Central memory CD4-positive, alpha-beta T cell (primary cell): ENCODE measurements around the gene ILRUN.
"Not testable (repeated sequence)": the region's sequence is repeated elsewhere in the genome, so short reads cannot be mapped to it uniquely, and the experiment has no call there.

Source experiments
- DNase-seq: peaks from one replicate; pipeline ENCODE4 v3.0.0; 2022
- total RNA-seq, 3 experiments: gene quantifications; one replicate each; lab custom pipeline; 2026; lab: John Stamatoyannopoulos, UW

Gene ILRUN
- total RNA-seq = 91.3 to 199 (median 144) reads per million in 3 experiments

GRCh38 chr6:34696739-34697543, at the start of gene ILRUN:
Gene ILRUN, minus strand, starts transcription at chr6:34696767. Its CDS starts 164 bp downstream, at chr6:34696603.
- DNase-seq = peak; percentile 90

DNA sequence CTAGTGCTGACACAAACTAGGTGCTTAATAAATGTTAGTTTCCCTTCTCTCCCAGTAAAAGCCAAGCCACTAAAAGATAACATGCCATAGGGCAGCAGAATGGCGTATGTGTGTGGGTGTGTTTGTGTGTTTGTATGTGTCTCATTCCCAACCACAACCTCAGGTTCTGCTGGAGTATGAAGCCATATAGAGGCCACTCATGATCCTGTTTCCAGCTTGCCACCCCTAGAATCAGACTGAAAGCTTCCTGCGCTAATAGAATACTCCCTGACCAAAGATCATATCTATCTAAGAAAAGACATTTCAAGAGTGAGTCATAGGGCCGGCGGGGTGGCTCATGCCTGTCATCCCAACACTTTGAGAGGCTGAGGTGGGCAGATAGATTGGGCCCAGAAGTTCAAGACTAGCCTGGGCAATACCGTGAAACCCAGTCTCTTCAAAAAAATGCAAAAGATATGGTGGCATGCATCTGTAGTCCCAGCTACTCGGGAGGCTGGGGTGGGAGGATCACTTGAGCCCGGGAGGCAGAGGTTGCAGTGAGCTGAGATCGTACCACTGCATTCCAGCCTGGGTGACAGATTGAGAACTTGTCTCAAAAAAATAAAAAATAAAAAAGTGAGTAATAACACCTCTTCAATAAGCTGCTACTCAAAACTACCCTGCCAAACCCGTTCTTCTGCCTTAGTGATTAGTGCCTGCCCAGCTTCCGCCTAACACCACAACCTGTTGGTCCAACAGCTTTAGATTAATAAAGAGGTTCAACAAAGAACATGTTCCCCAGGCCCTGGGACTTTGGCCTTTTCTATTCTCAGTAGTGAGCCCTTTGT, 48.9 kb upstream of the ILRUN start:
- DNase-seq = no peak

DNA sequence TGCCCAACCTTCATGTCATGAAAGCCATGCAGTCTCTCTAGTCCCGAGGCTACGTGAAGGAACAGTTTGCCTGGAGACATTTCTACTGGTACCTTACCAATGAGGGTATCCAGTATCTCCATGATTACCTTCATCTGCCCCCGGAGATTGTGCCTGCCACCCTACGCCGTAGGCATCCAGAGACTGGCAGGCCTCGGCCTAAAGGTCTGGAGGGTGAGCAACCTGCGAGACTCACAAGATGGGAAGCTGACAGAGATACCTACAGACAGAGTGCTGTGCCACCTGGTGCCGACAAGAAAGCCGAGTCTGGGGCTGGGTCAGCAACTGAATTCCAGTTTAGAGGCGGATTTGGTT, 47.7 kb upstream of the ILRUN start:
- not testable (repeated sequence) for DNase-seq

DNA sequence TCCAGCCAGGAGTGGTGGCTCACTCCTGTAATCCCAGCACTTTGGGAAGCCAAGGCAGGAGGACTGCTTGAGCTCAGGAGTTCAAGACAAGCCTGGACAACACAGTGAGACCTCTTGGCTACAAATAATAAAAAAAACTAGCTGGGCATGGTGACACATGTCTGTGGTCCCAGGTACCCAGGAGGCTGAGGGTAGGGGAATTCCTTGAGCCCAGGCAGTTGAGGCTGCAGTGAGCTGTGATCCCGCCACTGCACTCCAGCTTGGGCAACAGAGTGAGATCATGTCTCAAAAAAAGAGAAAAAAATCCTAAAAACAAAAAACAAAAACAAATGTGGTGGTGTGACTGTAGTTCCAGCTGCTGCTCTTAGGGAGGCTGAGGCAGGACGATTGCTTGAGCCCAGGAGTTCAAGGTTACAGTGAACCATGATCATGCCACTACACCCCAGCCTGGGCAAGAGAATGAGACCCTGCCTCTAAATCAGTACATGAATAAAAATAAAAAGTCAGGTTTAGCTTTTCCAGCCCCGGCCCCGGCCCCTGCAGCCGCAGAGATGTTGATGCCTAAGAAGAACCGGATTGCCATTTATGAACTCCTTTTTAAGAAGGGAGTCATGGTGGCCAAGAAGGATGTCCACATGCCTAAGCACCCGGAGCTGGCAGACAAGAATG, 47.2 kb upstream of the ILRUN start:
- no peak for DNase-seq

- no peak for DNase-seq
Observed at GRCh38 chr6:34742094-34742493, 45.5 kb upstream of the ILRUN start.

GRCh38 chr6:34736823-34737222, 40.3 kb upstream of the ILRUN start:
- no peak for DNase-seq

DNA sequence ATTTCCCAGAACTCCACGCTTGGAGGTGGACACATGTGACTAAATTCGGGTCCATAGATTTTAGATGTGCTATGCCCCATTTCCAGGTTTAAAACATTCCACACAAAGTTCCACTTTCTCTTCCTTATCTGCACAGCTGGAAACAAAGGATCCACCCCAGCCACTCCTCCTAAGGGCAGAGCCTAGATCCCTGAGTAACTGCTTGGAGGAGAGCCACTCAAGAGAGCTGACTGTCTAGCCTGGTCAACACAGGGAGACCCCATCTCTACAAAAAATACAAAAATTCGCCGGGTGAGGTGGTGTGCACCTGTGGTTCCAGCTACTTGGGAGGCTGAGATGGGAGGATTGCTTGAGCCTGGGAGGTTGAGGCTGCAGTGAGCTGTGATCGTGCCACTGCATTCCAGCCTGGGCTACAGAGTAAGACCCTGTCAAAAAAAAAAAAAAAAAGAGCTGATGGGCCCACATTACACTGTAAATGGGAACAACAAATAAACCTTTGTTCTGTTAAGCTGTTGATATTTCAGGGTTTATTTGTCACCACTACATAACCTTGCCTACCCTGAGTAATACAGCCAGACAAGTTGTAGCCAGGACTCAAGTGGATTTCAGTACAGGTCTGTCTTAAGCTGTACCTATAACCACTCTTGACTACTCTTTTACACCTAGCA, 35.0 kb upstream of the ILRUN start:
- DNase-seq = no peak

DNA sequence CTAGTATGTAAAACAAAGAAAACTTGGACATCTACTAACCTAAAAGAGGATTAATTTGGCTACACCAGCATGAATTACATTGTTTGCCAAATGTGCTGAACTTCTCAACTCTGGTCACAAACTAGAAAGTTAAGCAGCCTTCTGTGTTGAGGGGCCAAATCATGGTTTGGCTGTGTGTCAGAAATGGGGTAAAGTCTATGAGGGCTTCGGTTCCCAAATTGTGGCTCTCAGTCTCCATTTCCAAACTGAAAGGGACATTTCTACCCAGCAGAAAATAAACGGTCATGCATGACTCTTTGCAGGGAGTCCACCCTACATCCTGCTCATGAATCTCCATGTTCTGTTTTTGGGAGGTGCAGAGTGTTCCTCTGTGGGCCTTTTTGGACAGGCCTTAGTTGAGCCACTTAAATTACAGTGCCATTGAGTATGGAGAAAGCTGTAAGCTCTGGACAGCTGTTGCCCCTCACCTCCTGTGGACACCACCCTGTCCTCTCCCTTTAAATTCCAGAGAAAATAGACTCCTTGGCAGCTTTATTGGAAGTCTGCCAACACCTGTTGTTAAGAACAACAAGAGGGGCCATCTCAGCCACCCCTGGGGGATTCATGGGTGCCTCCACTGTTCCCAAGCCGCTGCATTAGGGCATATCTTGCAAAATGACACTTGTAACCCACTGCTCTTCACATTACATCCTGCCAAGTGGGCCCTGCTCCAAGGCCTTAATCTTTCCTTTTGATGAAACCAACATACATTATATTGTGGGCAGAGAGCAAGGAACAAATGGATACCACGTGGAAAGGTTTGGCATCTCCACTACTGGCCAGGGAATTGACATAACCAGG, 33.3 kb upstream of the ILRUN start:
- no peak for DNase-seq

DNA sequence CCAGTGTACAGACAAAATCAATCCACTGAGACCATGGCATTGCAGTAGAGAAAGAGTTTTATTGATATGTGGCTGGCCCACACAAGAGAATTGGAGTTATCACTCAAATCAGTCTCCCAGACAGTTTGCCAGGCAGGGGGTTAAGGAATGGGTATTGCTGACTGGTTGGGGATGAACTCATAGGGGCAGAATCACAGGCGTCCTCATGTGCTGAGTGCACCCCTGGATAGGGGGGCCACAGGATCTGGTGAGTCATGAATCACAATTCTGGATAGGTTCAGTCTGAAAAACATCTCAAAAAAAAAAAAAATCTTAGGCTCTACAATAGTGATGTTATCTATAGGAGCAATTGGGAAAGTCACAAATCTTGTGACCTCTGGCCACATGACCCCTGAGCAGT, 29.5 kb upstream of the ILRUN start:
- no peak for DNase-seq

DNA sequence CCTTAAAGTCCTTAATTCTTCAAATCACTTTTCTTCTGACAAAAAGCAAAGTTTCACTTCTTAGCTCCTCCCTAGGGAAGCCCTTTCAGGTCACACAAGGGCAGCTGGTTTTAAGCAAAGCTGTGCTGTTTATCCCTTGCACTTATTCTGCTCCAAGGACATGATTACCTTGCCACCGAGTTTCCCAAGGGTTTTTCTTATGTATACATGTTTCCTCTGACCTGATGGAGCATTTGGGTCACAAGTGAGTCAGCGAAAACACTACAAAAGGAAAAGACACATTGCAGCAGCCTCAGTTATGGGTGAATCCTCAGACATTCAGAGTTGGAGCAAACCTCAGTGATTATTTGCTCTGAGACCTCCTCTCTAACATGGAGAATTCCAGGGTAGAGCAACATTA, 26.6 kb upstream of the ILRUN start:
- no peak for DNase-seq

DNA sequence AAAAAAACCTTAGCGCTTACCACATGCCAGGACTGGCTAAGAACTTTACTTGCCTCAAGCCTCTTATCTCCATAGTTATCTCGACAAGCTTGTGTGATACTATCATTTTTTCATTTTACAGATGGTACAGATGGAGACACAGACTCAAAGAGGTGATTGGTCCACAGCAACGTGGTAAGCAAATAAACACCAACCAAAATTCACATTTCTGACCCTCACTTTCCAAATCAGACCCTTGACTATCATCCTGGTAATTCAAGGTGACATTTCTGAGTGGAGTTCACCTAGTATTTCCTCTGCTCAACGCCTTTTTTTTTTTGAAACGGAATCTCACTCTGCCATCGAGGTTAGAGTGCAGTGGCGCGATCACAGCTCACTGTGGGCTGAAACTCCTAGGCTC, 25.9 kb upstream of the ILRUN start:
- no peak for DNase-seq

DNA sequence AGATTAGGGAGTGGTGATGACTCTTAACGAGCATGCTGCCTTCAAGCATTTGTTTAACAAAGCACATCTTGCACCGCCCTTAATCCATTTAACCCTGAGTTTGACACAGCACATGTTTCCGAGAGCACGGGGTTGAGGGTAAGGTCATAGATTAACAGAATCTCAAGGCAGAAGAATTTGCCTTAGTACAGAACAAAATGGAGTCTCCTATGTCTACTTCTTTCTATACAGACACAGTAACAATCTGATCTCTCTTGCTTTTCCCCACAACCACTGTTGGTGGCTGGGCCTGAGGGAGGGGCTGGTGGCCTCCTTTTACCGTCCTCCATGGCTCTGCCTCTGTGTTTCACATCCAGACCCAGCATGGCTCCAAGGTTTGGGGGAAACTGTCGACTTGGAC, 23.6 kb upstream of the ILRUN start:
- not testable (repeated sequence) for DNase-seq

DNA sequence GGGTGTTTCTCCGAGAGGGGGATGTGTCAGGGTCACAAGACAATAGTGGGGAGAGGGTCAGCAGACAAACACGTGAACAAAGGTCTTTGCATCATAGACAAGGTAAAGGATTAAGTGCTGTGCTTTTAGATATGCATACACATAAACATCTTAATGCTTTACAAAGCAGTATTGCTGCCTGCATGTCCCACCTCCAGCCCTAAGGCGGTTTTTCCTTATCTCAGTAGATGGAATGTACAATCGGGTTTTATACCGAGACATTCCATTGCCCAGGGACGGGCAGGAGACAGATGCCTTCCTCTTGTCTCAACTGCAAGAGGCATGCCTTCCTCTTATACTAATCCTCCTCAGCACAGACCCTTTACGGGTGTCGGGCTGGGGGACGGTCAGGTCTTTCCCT, 23.1 kb upstream of the ILRUN start:
- not testable (repeated sequence) for DNase-seq

DNA sequence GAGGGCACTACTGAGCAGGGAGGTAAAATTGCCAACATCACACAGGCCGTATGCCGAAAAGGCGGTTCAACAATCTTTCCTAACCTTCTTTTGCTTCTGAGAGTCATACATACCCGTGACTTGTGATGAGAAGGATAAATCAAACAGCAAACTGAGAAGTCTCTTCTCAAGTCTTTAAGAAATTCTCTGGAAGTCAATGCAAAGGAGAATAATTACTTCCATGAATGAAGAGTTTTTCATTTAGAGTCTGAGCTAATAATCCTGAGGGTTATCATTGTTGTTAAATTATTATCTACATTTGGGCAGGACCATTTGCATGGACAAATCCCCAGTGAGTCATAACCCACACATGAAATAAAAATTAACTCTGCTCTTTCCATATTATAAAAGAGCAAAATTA, 22.4 kb upstream of the ILRUN start:
- no peak for DNase-seq

- DNase-seq = no peak
Observed at GRCh38 chr6:34717466-34717865, 20.9 kb upstream of the ILRUN start.

DNA sequence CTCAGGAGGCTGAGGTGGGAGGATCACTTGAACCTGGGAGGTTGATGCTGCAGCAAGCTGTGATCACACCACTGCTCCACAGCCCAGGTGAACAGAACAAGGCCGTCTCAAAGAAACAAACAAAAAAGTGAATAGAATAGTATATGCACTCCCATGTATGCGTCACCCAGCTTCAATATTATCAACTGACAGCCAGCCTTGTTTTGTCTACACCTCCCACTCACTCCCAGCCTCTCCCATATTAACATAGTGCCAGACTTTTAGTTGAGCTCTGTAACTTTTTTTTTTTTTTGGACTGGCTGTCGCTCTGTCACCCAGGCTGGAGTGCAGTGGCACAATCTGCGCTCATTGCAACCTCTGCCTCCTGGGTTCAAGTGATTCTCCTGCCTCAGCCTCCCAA, 18.1 kb upstream of the ILRUN start:
- no peak for DNase-seq

- not testable (repeated sequence) for DNase-seq
Observed at GRCh38 chr6:34712881-34713280, 16.3 kb upstream of the ILRUN start.

- DNase-seq = no peak
Observed at GRCh38 chr6:34709386-34709785, 12.8 kb upstream of the ILRUN start.

GRCh38 chr6:34705241-34705640, 8.7 kb upstream of the ILRUN start:
- no peak for DNase-seq

GRCh38 chr6:34701199-34701598, 4.6 kb upstream of the ILRUN start:
- no peak for DNase-seq

DNA sequence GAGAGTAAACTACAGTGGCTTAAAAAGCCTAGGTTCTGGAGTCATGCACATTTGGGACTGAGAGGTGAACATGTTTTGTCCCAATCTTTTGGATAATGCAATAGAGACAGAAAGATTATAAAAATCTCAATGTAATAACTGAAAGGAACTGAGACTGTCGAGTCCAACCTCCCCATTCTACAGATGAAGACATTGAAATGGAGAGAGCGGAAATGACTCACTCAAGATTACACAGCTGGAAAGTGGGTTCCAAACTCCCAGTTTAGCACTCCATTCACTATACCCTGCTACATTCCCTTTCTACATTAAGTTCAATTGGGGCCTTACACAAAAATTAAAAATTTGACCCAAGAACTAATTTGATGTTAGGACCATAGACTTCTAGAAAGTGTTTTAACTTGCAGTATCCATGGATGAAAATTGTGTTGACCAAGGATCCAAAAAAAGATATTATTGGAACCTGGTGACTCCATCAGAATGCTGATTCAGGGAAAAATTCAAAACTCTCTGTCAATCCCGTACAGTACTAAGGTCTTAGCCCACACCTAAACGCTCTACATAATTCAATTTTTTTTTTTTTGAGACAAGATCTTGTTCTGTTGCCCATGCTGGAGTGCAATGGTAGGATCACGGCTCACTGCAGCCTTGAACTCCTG, 1.5 kb upstream of the ILRUN start:
- no peak for DNase-seq

DNA sequence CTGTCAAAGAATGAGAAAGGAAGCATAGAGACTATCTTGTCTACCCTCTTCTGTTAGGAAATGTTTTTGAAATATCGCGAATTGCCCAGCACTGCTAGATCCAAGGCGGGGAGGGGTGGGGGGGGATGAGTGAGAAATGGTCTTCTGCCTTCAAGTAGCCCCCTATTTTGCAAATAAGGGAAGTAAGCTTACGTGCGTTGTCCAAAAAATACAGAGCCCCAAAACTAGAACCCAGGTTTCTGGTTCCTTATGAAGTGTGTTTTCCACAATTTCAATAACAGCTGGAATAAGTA, 923 bp upstream of the ILRUN start:
- no peak for DNase-seq
